CD4-positive, alpha-beta T cell (primary cell): ENCODE measurements around the gene REXO1. TPM values are rescaled to one million over a fixed set of nuclear protein-coding genes. Genes with fewer than 3 reads are reported as not detected.

Source experiments
- ATAC-seq: fragments of 200-7000 bp; cut with Tn5 transposase; one replicate; pipeline ENCODE4 v1.10.0; 2022; ENCODE audit warnings: mild to moderate bottlenecking; ENCODE audit not compliant: poor library complexity
- CTCF ChIA-PET: fragments of 350-600 bp; sonication (Branson Sonifier 250); formaldehyde crosslinking; loops from one replicate; lab custom pipeline; 2021; ENCODE audit warnings: antibody characterized with exemption, inconsistent platforms; lab: Charles Lee
- POLR2A ChIA-PET: fragments of 350-600 bp; sonication (Branson Sonifier 250); formaldehyde crosslinking; loops from one replicate; lab custom pipeline; 2021; ENCODE audit warnings: antibody characterized with exemption, inconsistent platforms; lab: Charles Lee
- DNase-seq, 14 experiments: peaks; one replicate each; pipeline ENCODE4 v3.0.0-alpha.2; 2013 to 2020; ENCODE audit warnings: mixed read lengths in 2 of 14
- H3K27ac ChIP-seq, 2 donors: one replicate each; pipeline versions ENCODE4 v1.5.1 to v1.7.0; 2013; ENCODE audit warnings: low read length in 2 of 2, low read depth in 1 of 2, mild to moderate bottlenecking in 1 of 2
- H3K27me3 ChIP-seq, 2 experiments: 1 replicate in 1 of 2; 2 replicates in 1 of 2; pipeline versions ENCODE4 v1.6.1 to v1.7.0; 2013; ENCODE audit warnings: low read length in 2 of 2, control low read depth in 1 of 2, mild to moderate bottlenecking in 1 of 2, moderate library complexity in 1 of 2; ENCODE audit not compliant: insufficient read depth in 2 of 2, control insufficient read depth in 1 of 2
- H3K36me3 ChIP-seq: one replicate; pipeline ENCODE4 v1.6.1; 2013; ENCODE audit warnings: low read length, control low read depth; ENCODE audit not compliant: insufficient read depth
- H3K4me1 ChIP-seq: one replicate; pipeline ENCODE4 v1.6.1; 2013; ENCODE audit warnings: low read length, control low read depth; ENCODE audit not compliant: insufficient read depth
- H3K4me3 ChIP-seq: one replicate; pipeline ENCODE4 v1.5.1; 2013; ENCODE audit warnings: mild to moderate bottlenecking, low read length, moderate library complexity
- H3K9me3 ChIP-seq, 2 experiments: 1 replicate in 1 of 2; 2 replicates in 1 of 2; pipeline versions ENCODE4 v1.6.1 to v1.7.0; 2013; ENCODE audit warnings: low read length in 2 of 2, mild to moderate bottlenecking in 2 of 2, control low read depth in 1 of 2, moderate library complexity in 1 of 2; ENCODE audit not compliant: control insufficient read depth in 1 of 2, insufficient read depth in 1 of 2
- H3K27ac Mint-ChIP-seq: one replicate; pipeline ENCODE4 v1.8.0; 2020; ENCODE audit warnings: mixed read lengths
- H3K27me3 Mint-ChIP-seq: one replicate; pipeline ENCODE4 v1.8.0; 2021; ENCODE audit warnings: mixed read lengths
- H3K36me3 Mint-ChIP-seq: one replicate; pipeline ENCODE4 v1.8.0; 2021; ENCODE audit warnings: low read depth, mixed read lengths
- H3K4me1 Mint-ChIP-seq: one replicate; pipeline ENCODE4 v1.8.0; 2021; ENCODE audit warnings: low read depth, mixed read lengths
- H3K4me3 Mint-ChIP-seq: one replicate; pipeline ENCODE4 v1.8.0; 2020; ENCODE audit warnings: mild to moderate bottlenecking, mixed read lengths
- H3K9me3 Mint-ChIP-seq: one replicate; pipeline ENCODE4 v1.8.0; 2020; ENCODE audit warnings: mixed read lengths
- intact Hi-C, 2 experiments: fragments of 100-400 bp; cut with DNase I in 1 of 2; cut with micrococcal nuclease in 1 of 2; formaldehyde crosslinking; loops; one replicate each; pipeline versions ENCODE4 v1.15.1 to v1.9.0; 2023 to 2025; cut with DNase I, micrococcal nuclease
- total RNA-seq, 174 experiments: library from RNA in 2 of 174; stranded (reverse) in 2 of 174; gene quantifications; one replicate each; pipeline ENCODE4 v1.2.3 and lab custom pipeline; 2021 to 2026
- TF ChIP-seq, protein P1 (sequence below): fragments of 200-600 bp; IDR thresholded peaks from one replicate; pipeline ENCODE4 v1.8.0; 2022; ENCODE audit warnings: antibody characterized with exemption, mild to moderate bottlenecking

The REXO1 gene
- total RNA-seq, 2 experiments from 2014 or later: 106 to 114 TPM

DNA sequence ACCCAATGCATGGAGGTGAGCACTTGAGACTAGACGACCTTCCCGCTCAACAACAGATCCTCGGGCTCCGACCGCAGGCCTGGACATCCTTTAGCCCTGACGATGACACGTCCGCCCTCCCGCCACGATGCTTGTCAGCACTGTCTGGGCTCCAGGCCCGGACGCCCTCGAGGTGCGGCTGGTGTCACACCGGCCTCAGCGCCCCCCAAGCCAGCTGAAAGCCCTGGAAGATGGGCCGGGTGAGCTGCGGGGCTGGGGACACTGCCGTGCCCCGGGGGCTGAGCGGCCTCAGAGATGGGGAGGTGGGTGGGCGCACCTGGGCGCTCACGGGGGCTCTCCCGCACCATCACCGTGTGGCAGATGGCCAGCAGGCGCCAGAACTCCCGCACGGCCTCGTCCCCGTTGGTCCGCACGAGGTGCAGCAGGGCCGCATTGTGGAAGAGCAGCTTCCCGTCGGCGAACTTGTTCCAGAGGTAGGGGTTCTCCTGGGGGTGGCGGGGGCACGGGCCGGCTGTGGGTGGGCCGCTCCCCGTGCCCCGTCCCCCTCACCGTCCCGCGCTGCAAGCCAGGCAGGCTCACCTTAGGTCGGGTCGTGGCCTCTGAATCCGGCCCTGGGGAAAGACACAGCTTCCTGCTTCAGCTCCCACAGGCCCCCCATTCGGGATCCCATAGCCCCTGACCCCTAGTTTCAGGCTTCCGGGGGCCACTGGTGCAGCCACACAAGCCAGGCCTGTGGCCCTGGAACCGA lies 51.7 kb downstream of the REXO1 start:
- no peaks in the 10 kb centered on the region for H3K36me3 ChIP-seq
- Mint-ChIP-seq H3K27ac (no peak overlapping the region), H3K4me1 (no peaks in the 10 kb centered on the region), H3K36me3 (no peaks in the 10 kb centered on the region), H3K4me3 (no peak overlapping the region), H3K9me3 (no peaks in the 10 kb centered on the region), H3K27me3 (peaks cover 14% of the 10 kb centered on the region)
- ChIA-PET CTCF (interaction anchor here (1.1 kb wide), 1 partner anchor 30 kb away, joined by 3 read pairs; no protein-coding TSS in a partner anchor), POLR2A (no interaction called here)
- peaks cover 6 to 12% of the 10 kb centered on the region in 2 experiments for H3K27me3 ChIP-seq
- no peak for ATAC-seq
- intact Hi-C loops: loop anchor here (5.0 to 10.0 kb wide), 2 partner anchors 249 to 252 kb away; no protein-coding TSS in a partner anchor
- TF ChIP-seq, protein P1, sequence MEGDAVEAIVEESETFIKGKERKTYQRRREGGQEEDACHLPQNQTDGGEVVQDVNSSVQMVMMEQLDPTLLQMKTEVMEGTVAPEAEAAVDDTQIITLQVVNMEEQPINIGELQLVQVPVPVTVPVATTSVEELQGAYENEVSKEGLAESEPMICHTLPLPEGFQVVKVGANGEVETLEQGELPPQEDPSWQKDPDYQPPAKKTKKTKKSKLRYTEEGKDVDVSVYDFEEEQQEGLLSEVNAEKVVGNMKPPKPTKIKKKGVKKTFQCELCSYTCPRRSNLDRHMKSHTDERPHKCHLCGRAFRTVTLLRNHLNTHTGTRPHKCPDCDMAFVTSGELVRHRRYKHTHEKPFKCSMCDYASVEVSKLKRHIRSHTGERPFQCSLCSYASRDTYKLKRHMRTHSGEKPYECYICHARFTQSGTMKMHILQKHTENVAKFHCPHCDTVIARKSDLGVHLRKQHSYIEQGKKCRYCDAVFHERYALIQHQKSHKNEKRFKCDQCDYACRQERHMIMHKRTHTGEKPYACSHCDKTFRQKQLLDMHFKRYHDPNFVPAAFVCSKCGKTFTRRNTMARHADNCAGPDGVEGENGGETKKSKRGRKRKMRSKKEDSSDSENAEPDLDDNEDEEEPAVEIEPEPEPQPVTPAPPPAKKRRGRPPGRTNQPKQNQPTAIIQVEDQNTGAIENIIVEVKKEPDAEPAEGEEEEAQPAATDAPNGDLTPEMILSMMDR: no peak
- H3K4me3 ChIP-seq: no peak overlapping the region
- H3K27ac ChIP-seq: no peak overlapping the region
- DNase-seq: peak in 1 of 14 experiments; percentile 26
- peaks cover 7% of the 10 kb centered on the region for H3K4me1 ChIP-seq
- H3K9me3 ChIP-seq: no peaks in the 10 kb centered on the region

DNA sequence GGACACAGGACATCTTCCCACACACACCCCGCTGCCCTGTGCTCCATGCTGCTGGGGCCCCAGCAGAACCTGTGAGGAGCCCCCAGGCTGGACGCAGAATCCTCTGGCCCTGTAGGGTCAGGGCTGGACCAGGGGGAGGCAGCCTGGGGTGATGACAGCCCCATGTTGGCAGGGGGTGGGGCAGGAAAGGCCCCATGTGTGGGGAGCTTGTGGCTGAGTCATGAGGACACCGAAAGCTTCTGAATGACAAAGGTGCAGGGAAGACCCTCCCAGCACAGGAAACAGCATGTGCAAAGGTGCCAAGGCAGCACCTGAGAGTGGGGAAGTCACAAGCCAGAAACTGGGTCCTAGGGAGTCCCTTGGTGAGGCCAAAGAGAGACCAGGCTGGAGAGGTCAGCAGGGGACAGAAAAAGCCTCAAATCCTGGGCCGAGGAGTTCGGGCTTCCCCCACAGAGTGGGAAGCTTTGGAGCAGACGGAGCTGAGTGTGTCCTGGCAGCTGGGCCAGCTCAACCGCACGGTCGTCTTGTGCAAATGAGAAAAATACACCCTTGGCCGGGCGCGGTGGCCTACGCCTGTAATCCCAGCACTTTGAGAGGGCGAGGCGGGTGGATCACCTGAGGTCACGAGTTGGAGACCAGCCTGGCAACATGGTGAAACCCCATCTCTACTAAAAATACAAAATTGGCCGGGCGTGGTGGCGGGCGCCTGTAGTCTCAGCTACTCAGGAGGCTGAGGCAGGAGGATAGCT lies 53.7 kb downstream of the REXO1 start:
- ChIA-PET CTCF (no interaction called here), POLR2A (no interaction called here)
- Histone ChIP-seq H3K9me3 (peaks cover 0 to 9% of the 10 kb centered on the region in 2 experiments), H3K27ac (no peak overlapping the region), H3K4me1 (peaks cover 7% of the 10 kb centered on the region), H3K36me3 (no peaks in the 10 kb centered on the region), H3K4me3 (no peak overlapping the region), H3K27me3 (peaks cover 6 to 14% of the 10 kb centered on the region in 2 experiments)
- DNase-seq (peak in 1 of 14 experiments; percentile 22), ATAC-seq (no peak)
- H3K27ac Mint-ChIP-seq: no peak overlapping the region
- no peak overlapping the region for H3K4me3 Mint-ChIP-seq
- no peaks in the 10 kb centered on the region for H3K36me3 Mint-ChIP-seq
- peaks cover 19% of the 10 kb centered on the region for H3K27me3 Mint-ChIP-seq
- H3K9me3 Mint-ChIP-seq: no peaks in the 10 kb centered on the region
- no peaks in the 10 kb centered on the region for H3K4me1 Mint-ChIP-seq
- intact Hi-C loops: loop anchor here (5.0 to 10.0 kb wide), 2 partner anchors 247 to 250 kb away; no protein-coding TSS in a partner anchor
- TF ChIP-seq, protein P1: no peak

DNA sequence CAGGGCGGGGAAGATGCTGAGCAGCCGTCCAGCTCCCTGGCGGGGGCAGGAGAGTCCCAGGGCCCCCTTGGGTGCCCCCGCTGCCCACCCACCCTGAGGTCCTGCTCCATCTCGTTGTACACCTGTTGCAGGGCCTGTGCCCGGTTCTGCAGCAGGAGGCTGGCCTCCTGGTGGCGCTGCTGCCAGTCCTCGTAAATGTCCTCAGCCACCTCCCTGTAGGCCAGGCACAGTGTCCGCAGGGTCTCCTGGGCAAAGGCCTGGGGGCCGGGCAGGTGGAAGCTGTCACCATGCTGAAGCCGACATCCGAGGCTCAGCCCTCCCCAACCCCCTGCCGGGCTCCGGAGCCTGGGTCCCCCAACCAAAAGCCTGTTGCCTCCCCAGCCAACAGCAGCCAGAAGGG lies 56.4 kb downstream of the REXO1 start:
- Mint-ChIP-seq H3K4me1 (no peaks in the 10 kb centered on the region), H3K36me3 (no peaks in the 10 kb centered on the region), H3K27me3 (peaks cover 24% of the 10 kb centered on the region), H3K4me3 (no peak overlapping the region), H3K9me3 (no peaks in the 10 kb centered on the region), H3K27ac (no peak overlapping the region)
- Histone ChIP-seq H3K9me3 (peaks cover 0 to 9% of the 10 kb centered on the region in 2 experiments), H3K36me3 (no peaks in the 10 kb centered on the region), H3K27me3 (peaks cover 14% of the 10 kb centered on the region in 2 experiments), H3K4me3 (no peak overlapping the region), H3K27ac (no peak overlapping the region), H3K4me1 (peaks cover 10% of the 10 kb centered on the region)
- ChIA-PET CTCF (no interaction called here), POLR2A (no interaction called here)
- ATAC-seq (no peak), DNase-seq (peak in 1 of 14 experiments; percentile 24)
- intact Hi-C loops: loop anchor here in 1 of 2 experiments (10.0 kb wide), 1 partner anchor 247 kb away; no protein-coding TSS in a partner anchor
- TF ChIP-seq, protein P1: no peak
